Measurements from ENCODE around the gene SBK2. TPM values are rescaled to one million over a fixed set of nuclear protein-coding genes. Genes with fewer than 3 reads are reported as not detected.
A peak's percentile ranks its signal among the peaks of the same experiment; 100 is the strongest.

SBK2 gene
- total RNA-seq, 1 experiment from 2014 or later, result not detected

- no peak for ATAC-seq
- H3K4me2 ChIP-seq (ENCODE audit: low read length), result peak overlapping the region; percentile 84
- H3K4me3 ChIP-seq (ENCODE audit: low read length), result peak overlapping the region; percentile 72; the same call in 1 of the 2 replicates
- peaks cover 3% of the 10 kb centered on the region for H3F3A ChIP-seq (ENCODE audit: low read length, unreplicated experiment)
- H3K36me3 ChIP-seq (ENCODE audit: low read depth, low read length), result no peaks in the 10 kb centered on the region
- no peak for DNase-seq
- no peaks in the 10 kb centered on the region for H4K20me1 ChIP-seq (ENCODE audit: low read length)
- H3K27ac ChIP-seq (ENCODE audit: low read length), result no peak overlapping the region
- no peak for TF ChIP-seq CTCF (conservative IDR thresholded peaks at IDR 0.05; ENCODE audit: low read depth, low read length)
- TF ChIP-seq EZH2 (IDR thresholded peaks at IDR 0.05; ENCODE audit: low read length, unreplicated experiment), result no peak
- TF ChIP-seq EZH2phosphoT487 (IDR thresholded peaks at IDR 0.05; ENCODE audit: borderline replicate concordance, low read length), result no peak
- H3K9me2 ChIP-seq (replicated peaks; ENCODE audit: low read length), result no peaks in the 10 kb centered on the region
- peaks cover 10% of the 10 kb centered on the region; the same call in 1 of the 2 replicates for H3K79me2 ChIP-seq (ENCODE audit: low read length)
- BruUV-seq (replicated peaks), result no TSS peak
- H2AFZ ChIP-seq (ENCODE audit: low read length), result no peak overlapping the region; the same call in 1 of the 2 replicates
- H3K27me3 ChIP-seq (ENCODE audit: low read length), result no peaks in the 10 kb centered on the region
- peaks cover 33% of the 10 kb centered on the region for H3K4me1 ChIP-seq (ENCODE audit: insufficient read depth, low read length)
- POLR2A ChIA-PET (ENCODE audit: unreplicated experiment), result interaction anchor here (0.6 kb wide), 2 partner anchors 225 to 319 kb away, joined by 3 to 6 read pairs; partner anchors contain the start of gene PPP6R1
- H3K9ac ChIP-seq (ENCODE audit: low read length), result peak overlapping the region; percentile 68; the same call in 1 of the 2 replicates
- intact Hi-C loops (cut with micrococcal nuclease), result no loop called here
- CTCF ChIA-PET, result interaction anchor here (1.3 to 1.6 kb wide), 2 partner anchors 16 to 20 kb away, joined by 3 to 4 read pairs; no protein-coding TSS in a partner anchor
- H3K9me3 ChIP-seq (ENCODE audit: low read length), result no peaks in the 10 kb centered on the region
Observed at GRCh38 chr19:55483706-55484592, 53.0 kb downstream of the SBK2 start.

- H3K9ac ChIP-seq (ENCODE audit: low read length), result no peak overlapping the region
- peaks cover 18% of the 10 kb centered on the region for H3K79me2 ChIP-seq (ENCODE audit: low read length)
- no peak for ATAC-seq
- CTCF ChIA-PET, result no interaction called here
- H3K9me3 ChIP-seq (ENCODE audit: low read length), result no peaks in the 10 kb centered on the region
- DNase-seq, result no peak
- H2AFZ ChIP-seq (ENCODE audit: low read length), result no peak overlapping the region
- H3K9me2 ChIP-seq (replicated peaks; ENCODE audit: low read length), result no peaks in the 10 kb centered on the region
- TF ChIP-seq EZH2phosphoT487 (IDR thresholded peaks at IDR 0.05; ENCODE audit: borderline replicate concordance, low read length), result no peak
- TF ChIP-seq CTCF (conservative IDR thresholded peaks at IDR 0.05; ENCODE audit: low read depth, low read length), result no peak
- TF ChIP-seq EZH2 (IDR thresholded peaks at IDR 0.05; ENCODE audit: low read length, unreplicated experiment), result no peak
- H3K4me3 ChIP-seq (ENCODE audit: low read length), result no peak overlapping the region
- no peak overlapping the region for H3K4me2 ChIP-seq (ENCODE audit: low read length)
- intact Hi-C loops (cut with micrococcal nuclease), result no loop called here
- H3K4me1 ChIP-seq (ENCODE audit: insufficient read depth, low read length), result peaks cover 29% of the 10 kb centered on the region
- H3K27ac ChIP-seq (ENCODE audit: low read length), result no peak overlapping the region
- no peaks in the 10 kb centered on the region for H3K36me3 ChIP-seq (ENCODE audit: low read depth, low read length)
- no peaks in the 10 kb centered on the region for H3K27me3 ChIP-seq (ENCODE audit: low read length)
- BruUV-seq (replicated peaks), result no TSS peak
- POLR2A ChIA-PET (ENCODE audit: unreplicated experiment), result interaction anchor here (0.6 kb wide), 2 partner anchors 224 to 318 kb away, joined by 3 to 6 read pairs; partner anchors contain the start of gene PPP6R1
- H4K20me1 ChIP-seq (ENCODE audit: low read length), result no peaks in the 10 kb centered on the region
- peaks cover 3% of the 10 kb centered on the region for H3F3A ChIP-seq (ENCODE audit: low read length, unreplicated experiment)
Observed at GRCh38 chr19:55482967-55483705, 53.8 kb downstream of the SBK2 start.
